Thyroid gland (tissue), 4 donors: ENCODE results near the gene SYDE2. TPM values are rescaled to one million over a fixed set of nuclear protein-coding genes. Genes with fewer than 3 reads are reported as not detected.

Source experiments
- DNase-seq, 2 donors: peaks; one replicate each; pipeline ENCODE4 v3.0.0-alpha.2; 2019
- H3K27ac ChIP-seq, 3 donors: fragments of 200-600 bp; sonication (generic); 1 replicate in 2 of 3; 2 replicates in 1 of 3; pipeline ENCODE4 v1.5.1; 2016 to 2019; ENCODE audit warnings: mild to moderate bottlenecking in 1 of 3, moderate library complexity in 1 of 3
- H3K27me3 ChIP-seq: fragments of 200-600 bp; sonication (generic); one replicate; pipeline ENCODE4 v1.5.1; 2019
- H3K36me3 ChIP-seq, 2 donors: fragments of 200-600 bp; sonication (generic); one replicate each; pipeline ENCODE4 v1.5.1; 2016 to 2019
- H3K4me1 ChIP-seq, 2 donors: fragments of 200-600 bp; sonication (generic); one replicate each; pipeline ENCODE4 v1.5.1; 2017 to 2019
- H3K4me3 ChIP-seq, 3 donors: fragments of 200-600 bp; sonication (generic); replicated peaks in 1 of 3; 1 replicate in 2 of 3; 2 replicates in 1 of 3; pipeline ENCODE4 v1.5.1; 2016; ENCODE audit warnings: mild to moderate bottlenecking in 1 of 3
- H3K9me3 ChIP-seq: fragments of 200-600 bp; sonication (generic); one replicate; pipeline ENCODE4 v1.5.1; 2017
- CTCF ChIP-seq, 6 experiments: fragments of 200-600 bp in 3 of 6; fragments of 450-650 bp in 3 of 6; sonication (generic) in 3 of 6; IDR thresholded peaks; one replicate each; pipeline ENCODE4 v1.5.1; 2016 to 2019; ENCODE audit warnings: antibody characterized with exemption in 6 of 6, mild to moderate bottlenecking in 2 of 6, inconsistent platforms in 1 of 6, moderate library complexity in 1 of 6
- POLR2A ChIP-seq, 2 donors: fragments of 450-650 bp; IDR thresholded peaks; one replicate each; pipeline ENCODE4 v1.6.1; 2017; ENCODE audit warnings: antibody characterized with exemption in 2 of 2, mild to moderate bottlenecking in 2 of 2, moderate library complexity in 1 of 2
- WGBS, 2 donors: methylation state at CpG; one replicate each; pipeline ENCODE4 v1.1.5; 2017; 5-methylcytosine and 5-hydroxymethylcytosine counted together
- intact Hi-C: fragments of 100-400 bp; cut with DNase I; formaldehyde crosslinking; loops from one replicate; pipeline ENCODE4 v1.15.1; 2023
- total RNA-seq, 4 donors: library from RNA; depleted of rRNA; stranded (reverse); fragments of >200 nt; gene quantifications; one replicate each; pipeline ENCODE4 v1.2.3, GENCODE V29; 2016

SYDE2 gene
- total RNA-seq, 4 donors from 2014 or later: 15.2 to 30.8 (median 20.5) TPM

GRCh38 chr1:85214654-85215053 lies 13.8 kb upstream of the SYDE2 start:
- Histone ChIP-seq H3K27me3 (no peaks in the 10 kb centered on the region), H3K9me3 (no peaks in the 10 kb centered on the region), H3K4me1 (no peaks in the 10 kb centered on the region), H3K36me3 (no peaks in the 10 kb centered on the region), H3K4me3 (no peak overlapping the region), H3K27ac (no peak overlapping the region)
- TF ChIP-seq POLR2A (IDR thresholded peaks at IDR 0.05) (no peak), CTCF (IDR thresholded peaks at IDR 0.05) (no peak)
- WGBS, 2 donors: 86 to 88% methylated on average over 5 of the region's 5 CpGs
- DNase-seq: no peak
- intact Hi-C loops: no loop called here

- TF ChIP-seq POLR2A (IDR thresholded peaks at IDR 0.05): no peak
- no peak for TF ChIP-seq CTCF (IDR thresholded peaks at IDR 0.05)
- 85% methylated on average over 2 of the region's 2 CpGs for WGBS, 2 donors
- Histone ChIP-seq H3K4me3 (no peak overlapping the region), H3K27ac (no peak overlapping the region), H3K27me3 (no peaks in the 10 kb centered on the region), H3K36me3 (no peaks in the 10 kb centered on the region), H3K4me1 (no peaks in the 10 kb centered on the region), H3K9me3 (no peaks in the 10 kb centered on the region)
- no peak for DNase-seq
- intact Hi-C loops: no loop called here
Measured at GRCh38 chr1:85208488-85208887, 7.7 kb upstream of the SYDE2 start.

- TF ChIP-seq CTCF (IDR thresholded peaks at IDR 0.05): no peak
- TF ChIP-seq POLR2A (IDR thresholded peaks at IDR 0.05): no peak
- H3K36me3 ChIP-seq: no peaks in the 10 kb centered on the region
- no peak overlapping the region for H3K4me3 ChIP-seq
- H3K4me1 ChIP-seq: peaks cover 0 to 11% of the 10 kb centered on the region in 2 donors
- no peak for DNase-seq
- no peaks in the 10 kb centered on the region for H3K9me3 ChIP-seq
- WGBS, 2 donors: 90 to 92% methylated on average over 2 of the region's 2 CpGs
- no peak overlapping the region for H3K27ac ChIP-seq
- H3K27me3 ChIP-seq: no peaks in the 10 kb centered on the region
- intact Hi-C loops: loop anchor here (5.0 kb wide), 1 partner anchor 54 kb away; the partner anchor contains the start of gene C1orf52
Measured at GRCh38 chr1:85203573-85204171, 2.9 kb upstream of the SYDE2 start.

DNA sequence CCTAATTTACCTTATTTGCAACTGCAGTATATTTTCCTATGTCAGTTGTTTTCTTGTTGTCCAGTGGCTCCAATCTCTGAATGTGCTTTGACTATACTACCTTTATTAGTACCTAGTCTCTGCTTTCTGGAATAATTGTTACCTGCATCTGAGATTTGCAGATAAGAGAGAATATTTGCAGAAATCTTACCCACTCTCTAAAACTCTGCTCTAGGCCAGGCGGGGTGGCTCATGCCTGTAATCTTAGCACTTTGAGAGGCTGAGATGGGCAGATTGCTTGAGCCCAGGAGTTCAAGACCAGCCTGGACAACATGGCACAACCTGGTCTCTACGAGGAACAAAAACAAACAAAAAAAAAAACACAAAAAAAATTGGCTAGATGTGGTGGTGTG lies 2.0 kb upstream of the SYDE2 start:
- intact Hi-C loops: loop anchor here (5.0 kb wide), 1 partner anchor 54 kb away; the partner anchor contains the start of gene C1orf52
- no peak overlapping the region for H3K4me3 ChIP-seq
- peaks cover 0 to 11% of the 10 kb centered on the region in 2 donors for H3K4me1 ChIP-seq
- no peaks in the 10 kb centered on the region for H3K36me3 ChIP-seq
- H3K27me3 ChIP-seq: no peaks in the 10 kb centered on the region
- H3K9me3 ChIP-seq: no peaks in the 10 kb centered on the region
- WGBS, 2 donors: 73 to 80% methylated on average over 2 of the region's 2 CpGs
- no peak for DNase-seq
- TF ChIP-seq POLR2A (IDR thresholded peaks at IDR 0.05) (no peak), CTCF (IDR thresholded peaks at IDR 0.05) (no peak)
- H3K27ac ChIP-seq: no peak overlapping the region

- H3K4me1 ChIP-seq: peaks cover 0 to 11% of the 10 kb centered on the region in 2 donors
- no peaks in the 10 kb centered on the region for H3K9me3 ChIP-seq
- H3K27me3 ChIP-seq: no peaks in the 10 kb centered on the region
- peak overlapping the region; percentile 95 to 97 (median 95) for H3K27ac ChIP-seq
- 14 to 18% methylated on average over 14 of the region's 14 CpGs for WGBS, 2 donors
- no peak for DNase-seq
- no peak for TF ChIP-seq CTCF (IDR thresholded peaks at IDR 0.05)
- no peaks in the 10 kb centered on the region for H3K36me3 ChIP-seq
- intact Hi-C loops: loop anchor here (5.0 kb wide), 1 partner anchor 55 kb away; the partner anchor contains the start of gene C1orf52
- H3K4me3 ChIP-seq: peak overlapping the region; percentile 65 to 80 (median 72)
Measured at GRCh38 chr1:85202092-85202863, 1.5 kb upstream of the SYDE2 start.
